ENCODE measurements around the gene PCDHGA10. TPM values are rescaled to one million over a fixed set of nuclear protein-coding genes. Genes with fewer than 3 reads are reported as not detected.
A peak's percentile ranks its signal among the peaks of the same experiment; 100 is the strongest.
"Not testable (repeated sequence)": the region's sequence is repeated elsewhere in the genome, so short reads cannot be mapped to it uniquely, and the experiment has no call there.

PCDHGA10 gene
- total and polyA plus RNA-seq, 8 donors, result 0.26 to 3.1 (median 1.8) TPM

- no peak for TF ChIP-seq CTCF (IDR thresholded peaks at IDR 0.05)
- FAIRE-seq (no peak), DNase-seq (no peak), ATAC-seq (no peak)
- Histone ChIP-seq H3K27ac (no peak overlapping the region), H3K4me3 (no peak overlapping the region), H3K36me3 (no peaks in the 10 kb centered on the region), H3K4me1 (no peaks in the 10 kb centered on the region), H3K9me3 (peaks cover 0 to 27% (median 4%) of the 10 kb centered on the region in 4 donors), H3K27me3 (no peaks in the 10 kb centered on the region)
- intact Hi-C loops (cut with DNase I), result no loop called here
- 24% methylated on average over 67 to 69 of the region's 69 CpGs for WGBS, 2 donors
Measured at GRCh38 chr5:141371572-141372475, 41.0 kb upstream of the PCDHGA10 start.

GRCh38 chr5:141373673-141374317, 39.0 kb upstream of the PCDHGA10 start, which contains the start of gene PCDHGA6:
Gene PCDHGA6, plus strand, starts transcription at chr5:141373891. Its CDS starts 193 bp downstream, at chr5:141374084.
- 14 to 15% methylated on average over 27 of the region's 27 CpGs for WGBS, 2 donors
- Histone ChIP-seq H3K36me3 (no peaks in the 10 kb centered on the region), H3K27me3 (no peaks in the 10 kb centered on the region), H3K27ac (no peak within 1 kb of the TSS), H3K4me1 (no peaks in the 10 kb centered on the region), H3K4me3 (no peak within 1 kb of the TSS), H3K9me3 (peaks cover 0 to 27% (median 2%) of the 10 kb centered on the region in 4 donors)
- no peak for FAIRE-seq
- peak in 1 of 4 donors; percentile 7 for TF ChIP-seq CTCF (IDR thresholded peaks at IDR 0.05)
- intact Hi-C loops (cut with DNase I), result no loop called here
- DNase-seq, result no peak
- ATAC-seq, result peak in 1 of 4 donors; percentile 38

- no peak for TF ChIP-seq CTCF (IDR thresholded peaks at IDR 0.05)
- WGBS, 2 donors, result 45 to 52% methylated on average over 14 of the region's 14 CpGs
- no peaks in the 10 kb centered on the region for H3K4me1 ChIP-seq
- H3K36me3 ChIP-seq, result no peaks in the 10 kb centered on the region
- H3K4me3 ChIP-seq, result no peak overlapping the region
- intact Hi-C loops (cut with DNase I), result no loop called here
- ATAC-seq (no peak), FAIRE-seq (no peak), DNase-seq (no peak)
- H3K27ac ChIP-seq, result no peak overlapping the region
- H3K27me3 ChIP-seq, result no peaks in the 10 kb centered on the region
- H3K9me3 ChIP-seq, result peaks cover 0 to 27% (median 2%) of the 10 kb centered on the region in 4 donors
Measured at GRCh38 chr5:141374627-141375026, 38.2 kb upstream of the PCDHGA10 start.

GRCh38 chr5:141375444-141376155, 37.2 kb upstream of the PCDHGA10 start:
- DNase-seq; H3K36me3 ChIP-seq; H3K27ac ChIP-seq; intact Hi-C loops (cut with DNase I); H3K4me1 ChIP-seq; FAIRE-seq; H3K4me3 ChIP-seq; H3K27me3 ChIP-seq; ATAC-seq: not testable (repeated sequence)
- 25 to 41% methylated on average over 24 to 42 of the region's 48 CpGs for WGBS, 2 donors
- peaks cover 0 to 26% (median 2%) of the 10 kb centered on the region in 4 donors for H3K9me3 ChIP-seq

All from pancreas (tissue), 10 donors.